Medulla oblongata (tissue), 1 donor: ENCODE data around the gene ADAMTS4.

Experiments used
- DNase-seq: peaks from one replicate; pipeline ENCODE4 v3.0.0-alpha.2; 2015; ENCODE audit errors: extremely low spot score

Gene ADAMTS4

DNA sequence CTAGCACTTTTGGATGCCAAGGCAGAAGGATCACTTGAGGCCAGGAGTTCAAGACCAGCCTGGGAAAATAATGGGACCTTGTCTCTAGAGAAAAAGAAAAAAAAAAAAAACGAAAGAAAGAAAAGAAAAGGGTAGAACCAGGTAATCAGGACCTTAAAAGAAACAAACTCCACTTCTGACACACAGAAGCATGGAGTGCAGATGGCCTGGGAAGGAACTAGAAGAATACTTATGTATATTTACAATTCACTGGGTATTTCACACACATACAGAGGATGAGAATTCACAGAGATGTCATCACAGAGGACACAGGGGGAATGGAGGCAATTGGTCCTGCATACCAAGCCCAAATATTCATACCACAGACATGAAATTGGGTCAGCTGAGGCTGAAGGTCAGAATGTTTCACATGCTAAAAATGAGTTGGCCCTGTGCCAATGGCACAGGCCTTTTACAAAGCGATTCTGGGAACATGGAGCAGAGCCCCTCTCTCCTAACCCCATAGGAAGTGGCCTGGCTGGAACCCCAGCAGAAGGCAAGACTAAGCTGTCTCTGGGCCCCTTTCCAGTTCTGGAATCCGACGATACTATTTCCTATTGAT lies 26.0 kb downstream of the ADAMTS4 start:
- no peak for DNase-seq

DNA sequence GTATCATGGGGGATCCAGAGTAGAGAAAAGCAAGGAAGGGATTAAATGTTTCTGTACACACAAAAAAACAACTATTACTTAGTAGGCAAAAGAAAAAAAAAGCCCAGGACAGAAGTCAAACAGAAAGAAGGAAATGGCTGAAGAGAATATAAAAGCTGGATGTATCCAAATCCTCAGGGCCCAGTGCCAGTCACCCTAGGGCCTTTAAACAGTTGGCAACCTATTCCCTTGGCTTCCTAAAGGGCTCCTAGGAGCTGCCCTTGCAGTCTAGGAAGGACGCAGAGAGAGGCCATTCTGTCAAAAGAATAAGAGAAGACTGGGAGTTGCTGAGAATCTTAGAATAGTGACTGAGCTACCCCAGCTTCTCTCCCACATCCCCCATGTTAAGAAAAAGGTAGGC lies 26.5 kb downstream of the ADAMTS4 start:
- no peak for DNase-seq

DNA sequence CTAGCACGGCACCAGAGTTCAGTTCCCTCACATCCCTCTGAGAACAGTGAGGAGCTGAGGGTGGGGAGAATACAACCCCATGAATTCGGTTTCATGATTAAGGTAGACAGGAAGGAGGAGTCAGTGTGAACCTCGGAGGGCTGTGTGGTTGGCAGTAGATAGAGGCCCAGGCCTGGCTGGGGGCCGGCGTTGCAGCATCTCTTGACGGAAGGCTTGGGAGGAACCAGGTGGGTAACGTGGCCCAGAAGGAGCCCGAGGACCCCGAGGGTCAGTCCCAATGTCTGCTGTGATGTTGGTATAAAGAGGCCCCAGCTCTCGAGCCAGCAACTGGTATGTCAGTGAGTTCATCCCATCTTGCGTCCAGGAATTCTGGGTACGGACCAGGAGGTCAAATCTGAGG lies 27.2 kb downstream of the ADAMTS4 start:
- no peak for DNase-seq

DNA sequence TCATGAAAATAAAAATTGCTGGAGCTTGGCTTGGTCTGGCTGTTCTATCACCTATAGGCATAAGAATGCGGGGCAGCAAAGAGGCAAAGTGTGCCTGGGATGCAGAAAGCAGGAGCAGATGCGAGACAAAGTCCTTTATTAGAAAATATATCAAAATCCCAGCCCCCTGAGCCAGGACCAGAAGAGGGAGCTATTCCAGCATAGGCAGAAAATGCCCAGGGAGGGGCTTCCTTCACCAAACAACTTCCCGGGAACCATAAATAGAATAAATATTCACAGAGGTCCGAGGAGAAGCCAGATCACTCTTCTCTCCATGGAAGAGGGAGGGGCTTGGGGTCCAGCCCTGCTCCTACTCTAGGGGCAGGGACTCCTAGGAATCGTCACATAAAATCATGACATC lies 27.7 kb downstream of the ADAMTS4 start:
- DNase-seq: no peak

DNA sequence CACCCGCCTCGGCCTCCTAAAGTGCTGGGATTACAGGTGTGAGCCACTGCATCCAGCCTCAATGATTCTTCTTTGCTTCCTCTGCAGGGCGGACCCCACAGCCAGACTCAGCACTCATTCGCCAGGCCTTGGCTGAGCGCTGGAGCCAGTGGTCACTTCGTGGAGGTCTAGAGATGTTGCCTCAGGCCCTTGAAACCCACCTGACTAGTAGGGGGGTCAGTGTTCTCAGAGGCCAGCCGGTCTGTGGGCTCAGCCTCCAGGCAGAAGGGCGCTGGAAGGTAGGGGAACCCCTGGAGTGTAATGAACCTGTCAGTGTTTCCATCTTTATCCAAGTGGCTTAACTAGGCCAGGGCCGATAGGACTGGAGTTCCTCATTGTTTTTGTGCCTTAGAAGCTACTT lies 29.9 kb downstream of the ADAMTS4 start:
- DNase-seq: no peak

DNA sequence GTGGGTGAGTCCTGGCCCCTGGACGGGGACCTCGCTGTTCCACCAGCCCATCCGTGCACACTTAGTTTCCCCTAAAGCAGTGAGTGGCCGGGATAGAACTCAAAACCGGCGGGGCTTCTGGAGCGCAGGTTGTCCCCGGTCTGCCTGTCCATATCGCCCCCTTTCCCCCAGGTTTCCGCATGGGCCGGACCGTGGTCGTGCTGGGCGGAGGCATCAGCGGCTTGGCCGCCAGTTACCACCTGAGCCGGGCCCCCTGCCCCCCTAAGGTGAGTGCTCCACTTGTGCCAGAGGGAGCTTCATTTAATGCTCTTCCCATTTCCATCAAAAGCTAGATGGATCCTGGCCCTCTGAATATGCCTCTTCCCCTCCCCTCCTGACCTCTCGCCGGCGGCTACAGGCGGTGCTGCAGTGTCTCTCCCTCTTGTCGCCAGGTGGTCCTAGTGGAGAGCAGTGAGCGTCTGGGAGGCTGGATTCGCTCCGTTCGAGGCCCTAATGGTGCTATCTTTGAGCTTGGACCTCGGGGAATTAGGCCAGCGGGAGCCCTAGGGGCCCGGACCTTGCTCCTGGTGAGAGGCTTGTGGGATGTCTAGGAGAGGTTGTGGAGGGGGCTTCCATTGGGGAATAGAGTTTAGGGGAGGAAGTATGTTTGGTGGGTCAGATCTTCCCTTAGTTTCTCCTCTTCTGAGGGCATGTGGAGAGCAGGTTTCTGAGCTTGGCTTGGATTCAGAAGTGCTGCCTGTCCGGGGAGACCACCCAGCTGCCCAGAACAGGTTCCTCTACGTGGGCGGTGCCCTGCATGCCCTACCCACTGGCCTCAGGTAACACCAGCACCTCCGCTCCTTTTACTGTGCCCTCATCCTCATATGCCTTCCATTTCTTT lies 31.9 kb downstream of the ADAMTS4 start:
- no peak for DNase-seq

DNA sequence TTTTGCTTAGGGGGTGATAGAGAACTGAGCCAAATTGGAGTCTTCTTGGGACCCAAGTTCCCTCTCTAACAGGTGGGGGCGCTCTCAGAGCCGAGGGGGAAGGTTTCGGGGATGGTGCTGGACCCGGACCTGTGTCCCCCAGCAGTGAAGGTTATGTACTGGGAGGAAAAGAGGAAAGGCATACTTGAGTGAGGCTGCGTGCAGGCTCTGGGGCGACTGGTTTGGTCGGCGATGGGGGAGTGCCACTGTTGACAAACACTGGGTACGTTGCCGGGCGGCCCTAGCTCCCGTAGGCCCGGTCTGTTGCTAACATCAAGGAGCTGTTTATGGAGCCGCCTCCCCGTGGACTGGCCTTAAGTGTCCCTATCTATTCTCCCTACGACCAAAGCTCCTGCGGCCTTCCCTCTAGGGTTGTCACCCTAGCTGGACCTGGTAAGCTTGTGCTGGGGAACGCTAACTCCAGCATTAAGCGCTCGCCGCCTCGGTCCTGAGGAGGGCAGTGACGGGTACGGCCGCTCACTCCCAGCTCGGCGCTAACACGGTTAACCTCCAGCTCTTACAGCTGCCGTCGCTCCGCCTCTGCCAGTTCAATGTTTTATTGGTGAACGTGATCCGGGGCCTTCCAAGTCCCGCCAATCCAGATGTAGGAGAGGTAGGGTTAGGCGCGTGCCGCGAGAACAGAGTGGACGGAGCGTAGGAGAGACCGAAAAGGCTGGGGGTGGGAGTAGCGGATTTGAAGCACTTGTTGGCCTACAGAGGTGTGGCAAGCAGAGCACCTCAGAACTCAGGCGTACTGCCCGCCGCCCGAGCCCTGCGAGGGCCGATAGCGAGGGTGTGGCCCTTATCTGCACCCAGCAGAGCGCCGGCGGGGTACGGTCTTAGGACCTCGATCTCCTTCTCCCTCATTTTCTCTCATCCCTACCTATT lies 32.8 kb downstream of the ADAMTS4 start, which contains the start of gene PPOX:
Gene PPOX, plus strand, starts transcription at position 685 of the 927 bp plus-strand sequence. CDS start 422 bp downstream, outside the sequence.
- DNase-seq: peak; percentile 99

DNA sequence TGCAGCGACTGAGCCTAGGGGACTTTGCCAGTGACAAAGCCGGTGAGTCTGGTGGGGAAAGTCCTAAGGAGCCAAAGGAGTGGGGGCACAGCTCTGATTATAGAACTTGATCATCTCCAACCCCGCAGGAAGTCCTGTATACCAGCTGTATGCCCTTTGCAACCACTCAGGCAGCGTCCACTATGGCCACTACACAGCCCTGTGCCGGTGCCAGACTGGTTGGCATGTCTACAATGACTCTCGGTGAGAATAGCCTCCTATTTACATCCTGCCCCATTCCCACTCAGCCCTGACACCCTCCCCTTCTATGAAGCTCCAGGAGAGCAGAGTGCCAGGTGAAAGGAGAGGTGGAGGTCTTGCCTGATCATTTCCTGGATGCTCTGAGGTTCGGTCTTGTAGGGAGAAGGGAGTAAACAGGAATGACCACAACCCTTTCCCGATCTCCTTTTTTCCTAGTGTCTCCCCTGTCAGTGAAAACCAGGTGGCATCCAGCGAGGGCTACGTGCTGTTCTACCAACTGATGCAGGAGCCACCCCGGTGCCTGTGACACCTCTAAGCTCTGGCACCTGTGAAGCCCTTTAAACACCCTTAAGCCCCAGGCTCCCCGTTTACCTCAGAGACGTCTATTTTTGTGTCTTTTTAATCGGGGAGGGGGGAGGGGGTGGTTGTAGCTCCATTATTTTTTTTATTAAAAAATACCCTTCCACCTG lies 33.8 kb downstream of the ADAMTS4 start:
- DNase-seq: no peak

DNA sequence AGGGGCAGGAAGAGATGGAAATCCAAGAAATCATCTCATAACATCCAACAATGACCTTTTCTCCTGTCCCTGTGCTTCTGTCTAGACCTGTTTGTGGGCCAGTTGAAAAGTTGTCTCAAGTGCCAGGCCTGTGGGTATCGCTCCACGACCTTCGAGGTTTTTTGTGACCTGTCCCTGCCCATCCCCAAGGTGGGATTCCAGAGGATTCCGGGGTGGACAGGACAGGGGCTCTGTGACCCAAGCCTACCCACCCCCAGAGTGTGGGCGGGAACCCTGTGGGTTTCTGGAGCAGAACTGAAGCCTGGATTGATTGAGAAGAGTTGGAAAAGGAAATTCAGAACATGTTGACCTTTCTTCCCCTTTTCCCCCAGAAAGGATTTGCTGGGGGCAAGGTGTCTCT lies 35.1 kb downstream of the ADAMTS4 start:
- no peak for DNase-seq

DNA sequence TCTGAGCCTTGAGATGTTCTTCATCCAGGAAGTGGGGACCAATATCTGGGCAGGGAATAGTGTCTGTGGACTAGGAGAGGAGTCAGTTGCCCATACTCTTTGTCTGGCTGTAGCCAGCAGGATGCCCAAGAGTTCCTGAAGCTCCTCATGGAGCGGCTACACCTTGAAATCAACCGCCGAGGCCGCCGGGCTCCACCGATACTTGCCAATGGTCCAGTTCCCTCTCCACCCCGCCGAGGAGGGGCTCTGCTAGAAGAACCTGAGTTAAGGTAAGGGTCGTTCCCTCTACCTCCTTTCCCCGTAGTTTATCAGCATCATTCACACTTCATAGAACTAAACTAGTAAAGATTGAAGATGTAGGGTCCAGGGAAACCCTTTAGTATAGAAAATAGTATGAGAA lies 36.0 kb downstream of the ADAMTS4 start:
- DNase-seq: no peak

DNA sequence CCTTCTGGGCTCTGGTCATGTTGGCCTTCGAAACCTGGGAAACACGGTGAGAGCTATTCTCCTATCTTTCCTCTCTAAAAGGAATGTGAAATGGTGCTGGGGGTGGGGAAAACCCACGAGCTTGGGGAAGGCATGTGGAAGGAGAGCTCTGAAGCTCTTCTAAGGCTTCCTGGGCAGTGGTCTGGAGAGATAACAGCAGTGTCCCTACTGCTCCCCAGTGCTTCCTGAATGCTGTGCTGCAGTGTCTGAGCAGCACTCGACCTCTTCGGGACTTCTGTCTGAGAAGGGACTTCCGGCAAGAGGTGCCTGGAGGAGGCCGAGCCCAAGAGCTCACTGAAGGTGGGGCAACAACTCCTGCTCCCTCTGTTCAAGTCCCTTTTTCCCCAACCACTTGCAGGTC lies 36.8 kb downstream of the ADAMTS4 start:
- no peak for DNase-seq

DNA sequence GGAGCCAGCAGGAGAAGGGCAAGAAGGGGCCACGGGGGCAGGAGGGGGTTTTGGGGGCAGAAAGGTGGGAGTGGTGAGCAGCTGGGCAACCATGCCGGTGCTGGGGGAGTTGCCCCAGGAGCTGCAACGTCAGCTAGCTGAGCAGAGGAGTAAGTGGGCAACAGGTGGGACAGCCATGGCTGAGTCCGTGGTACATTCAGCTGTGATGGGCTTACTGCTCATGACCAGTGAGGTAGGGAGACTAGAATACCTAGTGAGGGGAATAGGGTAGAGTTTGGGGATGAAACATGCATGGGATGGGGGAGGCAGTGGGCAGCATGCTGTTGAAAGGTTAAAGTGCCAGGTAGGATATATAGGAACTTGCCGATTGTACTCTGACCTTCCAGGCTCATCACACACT lies 37.2 kb downstream of the ADAMTS4 start:
- DNase-seq: no peak

DNA sequence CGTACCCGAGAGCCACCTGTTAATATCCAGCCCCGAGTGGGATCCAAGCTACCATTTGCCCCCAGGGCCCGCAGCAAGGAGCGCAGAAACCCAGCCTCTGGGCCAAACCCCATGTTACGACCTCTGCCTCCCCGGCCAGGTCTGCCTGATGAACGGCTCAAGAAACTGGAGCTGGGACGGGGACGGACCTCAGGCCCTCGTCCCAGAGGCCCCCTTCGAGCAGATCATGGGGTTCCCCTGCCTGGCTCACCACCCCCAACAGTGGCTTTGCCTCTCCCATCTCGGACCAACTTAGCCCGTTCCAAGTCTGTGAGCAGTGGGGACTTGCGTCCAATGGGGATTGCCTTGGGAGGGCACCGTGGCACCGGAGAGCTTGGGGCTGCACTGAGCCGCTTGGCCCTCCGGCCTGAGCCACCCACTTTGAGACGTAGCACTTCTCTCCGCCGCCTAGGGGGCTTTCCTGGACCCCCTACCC lies 38.1 kb downstream of the ADAMTS4 start:
- DNase-seq: no peak

DNA sequence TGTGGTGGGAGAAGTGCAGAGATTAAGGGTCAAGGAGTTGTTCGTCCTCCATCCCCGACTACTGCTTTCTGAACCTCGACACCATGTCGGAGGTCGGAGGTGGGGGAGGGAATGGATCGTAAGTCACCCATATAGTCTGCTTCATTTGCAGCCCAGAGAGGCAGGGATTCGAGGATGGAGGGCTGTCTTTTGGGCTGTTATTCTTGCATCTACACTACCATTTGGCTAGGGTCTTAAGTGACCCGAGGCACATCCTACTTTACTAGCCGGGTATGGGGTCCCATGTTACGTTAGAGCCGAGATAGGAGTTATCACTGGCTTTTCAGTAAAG lies 39.0 kb downstream of the ADAMTS4 start:
- no peak for DNase-seq

DNA sequence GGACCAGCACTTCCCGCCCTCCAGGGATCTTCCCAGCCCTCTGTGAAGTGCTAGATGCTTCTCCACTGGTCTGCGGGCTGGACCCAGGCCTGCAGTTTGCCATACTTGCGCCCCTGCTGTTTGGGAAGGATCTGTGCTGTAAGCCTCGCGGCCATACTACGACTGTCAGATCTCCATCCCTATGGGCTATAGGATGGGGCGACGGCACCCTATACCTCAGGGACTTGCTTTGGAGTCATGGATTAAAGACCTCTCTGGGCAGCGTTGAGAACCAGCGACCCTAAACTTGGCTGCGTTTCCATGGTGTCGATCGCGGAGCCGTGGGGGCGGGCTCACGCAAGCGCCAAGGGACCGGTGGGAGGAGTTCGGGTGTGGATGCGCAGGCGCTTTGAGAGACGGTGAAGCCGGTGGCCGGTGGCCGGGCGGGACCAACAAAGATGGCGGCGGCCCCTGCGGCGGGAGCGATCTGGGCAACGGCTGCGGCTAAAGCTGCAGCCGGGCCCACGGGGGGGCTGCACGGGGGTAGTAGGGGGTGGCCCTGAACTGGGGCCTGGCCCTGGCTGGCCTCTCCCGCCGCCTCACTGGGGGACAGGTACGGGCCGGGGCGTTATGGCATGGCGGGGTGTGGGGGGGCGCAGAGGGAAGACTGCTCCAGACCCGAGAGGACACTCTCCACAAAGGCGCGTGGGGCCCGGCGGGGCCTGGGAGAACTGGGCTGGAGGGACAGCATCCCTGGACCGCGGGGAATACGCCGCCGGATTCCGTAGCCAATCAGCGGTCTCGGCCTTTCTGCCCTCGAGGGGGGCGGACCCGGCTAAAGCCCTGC lies 39.6 kb downstream of the ADAMTS4 start, which contains the start of gene USP21:
Gene USP21, plus strand, starts transcription at position 414 of the 826 bp plus-strand sequence. CDS start 1,141 bp downstream, outside the sequence.
- peak; percentile 96 for DNase-seq

DNA sequence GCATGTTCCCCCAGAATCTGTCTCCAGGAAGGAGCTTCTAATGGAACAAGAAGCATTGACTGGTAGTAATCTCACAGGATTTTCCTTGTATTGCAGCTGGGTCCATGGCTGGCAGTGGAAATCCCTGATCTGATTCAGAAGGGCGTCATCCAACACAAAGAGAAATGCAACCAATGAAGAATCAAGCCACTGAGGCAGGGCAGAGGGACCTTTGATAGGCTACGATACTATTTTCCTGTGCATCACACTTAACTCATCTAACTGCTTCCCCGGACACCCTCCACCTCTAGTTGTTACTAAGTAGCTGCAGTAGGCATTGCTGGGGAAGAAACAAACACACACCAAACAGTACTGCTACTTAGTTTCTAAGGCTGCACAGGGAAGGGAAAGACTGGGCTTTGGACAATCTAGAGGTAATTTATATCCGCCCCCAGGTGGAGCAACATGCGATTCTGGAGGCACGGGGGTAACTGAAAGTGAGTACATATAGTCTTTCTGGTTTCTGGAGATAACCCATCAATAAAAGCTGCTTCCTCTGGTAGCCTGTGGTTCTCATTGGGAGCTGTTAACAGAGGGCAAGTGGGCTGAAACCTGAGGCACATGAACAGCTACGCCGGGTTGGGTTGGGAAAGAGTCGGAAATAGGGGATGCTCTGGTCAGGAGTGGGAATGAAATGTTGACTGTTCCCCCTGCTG lies 40.4 kb downstream of the ADAMTS4 start:
- DNase-seq: no peak

DNA sequence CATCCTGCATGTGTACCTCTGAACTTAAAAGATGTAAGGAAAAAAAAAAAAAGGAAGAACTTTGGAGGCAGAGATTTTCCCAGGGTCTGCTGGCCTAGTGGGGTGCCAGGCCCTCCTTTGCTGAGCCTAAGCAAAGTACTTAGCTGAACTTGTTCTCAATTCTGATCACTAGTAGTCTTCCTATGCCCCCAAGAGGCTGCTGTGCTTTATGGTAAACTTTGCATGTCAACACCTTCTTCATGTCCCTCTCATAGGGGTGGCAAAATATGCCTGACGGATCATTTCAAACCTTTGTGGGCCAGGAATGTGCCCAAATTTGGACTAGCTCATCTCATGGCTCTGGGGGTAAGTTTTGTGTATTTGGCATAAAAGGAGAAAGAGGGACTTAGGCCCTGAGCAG lies 41.0 kb downstream of the ADAMTS4 start:
- no peak for DNase-seq

DNA sequence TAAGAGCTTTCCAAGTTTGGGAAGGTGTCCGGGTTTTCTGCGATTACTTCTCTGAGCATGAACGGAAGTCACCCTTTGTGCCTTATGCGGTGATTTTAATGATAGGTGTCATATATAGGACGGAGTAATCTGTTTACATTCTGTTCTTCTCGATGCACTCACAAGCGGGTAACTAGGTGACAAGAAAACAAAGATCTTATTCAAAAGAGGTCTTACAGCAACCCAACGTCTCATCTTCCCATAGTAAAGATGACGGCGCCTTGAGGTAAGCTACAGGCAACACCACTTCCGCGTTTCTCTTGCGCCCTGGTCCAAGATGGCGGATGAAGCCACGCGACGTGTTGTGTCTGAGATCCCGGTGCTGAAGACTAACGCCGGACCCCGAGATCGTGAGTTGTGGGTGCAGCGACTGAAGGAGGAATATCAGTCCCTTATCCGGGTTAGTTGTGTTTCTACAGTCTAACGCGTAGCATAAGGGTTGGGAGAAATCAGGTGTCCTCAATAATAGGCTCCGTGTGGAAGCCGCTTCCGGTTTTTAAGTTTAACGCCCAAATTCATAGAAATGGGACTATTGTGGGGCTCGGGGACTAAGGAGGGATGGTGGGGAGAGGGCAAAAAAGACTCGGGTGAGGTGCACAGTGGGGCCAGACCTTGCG lies 45.0 kb downstream of the ADAMTS4 start, which contains the start of gene UFC1:
Gene UFC1, plus strand, starts transcription at position 297 of the 656 bp plus-strand sequence. Its CDS starts 20 bp downstream, at position 317.
- DNase-seq: peak; percentile 96

DNA sequence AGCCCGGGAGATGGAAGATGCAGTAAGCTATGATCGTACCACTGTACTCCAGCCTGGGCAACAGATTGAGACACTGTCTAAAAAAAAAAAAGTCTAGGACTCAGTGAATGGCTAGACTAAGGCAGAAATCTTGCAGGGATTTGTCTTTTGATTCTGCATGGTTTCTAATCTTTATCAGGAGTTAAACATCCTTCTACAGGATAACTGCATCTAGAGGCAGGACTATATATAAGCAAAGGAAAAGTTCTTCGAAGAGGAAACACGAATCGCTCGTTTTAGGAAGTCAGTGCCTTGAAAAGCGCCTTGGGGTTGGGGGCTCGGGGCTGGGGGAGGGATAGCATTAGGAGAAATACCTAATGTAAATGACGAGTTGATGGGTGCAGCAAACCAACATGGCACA lies 45.7 kb downstream of the ADAMTS4 start:
- DNase-seq: no peak
